K562 (cell line): ENCODE data around the gene MRPL11. TPM values are rescaled to one million over a fixed set of nuclear protein-coding genes. Genes with fewer than 3 reads are reported as not detected.

Source experiments
- DLX4 ChIP-seq: fragments of 250-450 bp; sonication (Bioruptor Pico); IDR thresholded peaks from 2 replicates; pipeline ENCODE4 v1.6.1; 2021; ENCODE audit warnings: mild to moderate bottlenecking
- E2F3 ChIP-seq: fragments of 250-450 bp; sonication (Bioruptor Pico); IDR thresholded peaks from 2 replicates; pipeline ENCODE4 v1.4.0; 2020; ENCODE audit warnings: mild to moderate bottlenecking
- KLF16 ChIP-seq: IDR thresholded peaks from 2 replicates; pipeline ENCODE4 v1.6.1; 2016; ENCODE audit warnings: antibody characterized with exemption
- MBD1 ChIP-seq: fragments of 250-450 bp; sonication (Bioruptor Pico); IDR thresholded peaks from 2 replicates; pipeline ENCODE4 v1.8.0; 2022; ENCODE audit warnings: inconsistent platforms
- SMAD1 ChIP-seq: fragments of 150-350 bp; IDR thresholded peaks from 2 replicates; pipeline ENCODE4 v1.6.1; 2014; ENCODE audit warnings: low read length, low read depth; ENCODE audit not compliant: partially characterized antibody
- SMARCE1 ChIP-seq: fragments of 450-650 bp; IDR thresholded peaks from 2 replicates; pipeline ENCODE4 v1.7.1; 2016; ENCODE audit warnings: mild to moderate bottlenecking
- TAF7 ChIP-seq: fragments of 450-650 bp; IDR thresholded peaks from 2 replicates; pipeline ENCODE4 v1.6.1; 2016; ENCODE audit warnings: missing genetic modification characterization, missing compliant biosample characterization
- YY1 ChIP-seq, 3 experiments: IDR thresholded peaks; 2 replicates each; pipeline ENCODE4 v1.6.1; 2011; ENCODE audit warnings: low read length in 2 of 3, mild to moderate bottlenecking in 2 of 3, moderate library complexity in 2 of 3, borderline replicate concordance in 1 of 3, control low read depth in 1 of 3, low read depth in 1 of 3; ENCODE audit not compliant: insufficient read depth in 3 of 3, insufficient replicate concordance in 2 of 3, control insufficient read depth in 1 of 3, insufficient read length in 1 of 3; ENCODE audit errors: extremely low read depth in 1 of 3
- ZNF140 ChIP-seq: fragments of 250-450 bp; sonication (Bioruptor Pico); IDR thresholded peaks from 2 replicates; pipeline ENCODE4 v1.8.0; 2021; ENCODE audit warnings: moderate library complexity, mild to moderate bottlenecking, inconsistent platforms
- ZNF518B ChIP-seq: fragments of 250-450 bp; sonication (Bioruptor Pico); IDR thresholded peaks from 2 replicates; pipeline ENCODE4 v1.5.0; 2021; ENCODE audit warnings: mild to moderate bottlenecking, moderate library complexity
- polyA plus RNA-seq, 8 experiments: library from polyadenylated mRNA; depleted of rRNA in 4 of 8; stranded (reverse) in 5 of 8; unstranded in 3 of 8; fragments of >200 nt; fragmentation: Nextera tagmentation in 2 of 8; fragmentation: Illumina TruSeq in 1 of 8; extraction: Ambion mirVana in 2 of 8; extraction: Trizol in 1 of 8; gene quantifications; 2 replicates each; pipeline versions ENCODE4 v1.2.1 to v1.2.3, GENCODE V29; 2011 to 2014; ENCODE audit warnings: inconsistent platforms in 1 of 8, missing spikeins in 1 of 8
- total RNA-seq, 7 experiments: library from RNA; depleted of rRNA in 6 of 7; stranded (reverse); fragments of >200 nt in 6 of 7; fragmentation: Illumina TruSeq in 2 of 7; extraction: Trizol in 2 of 7; gene quantifications; 2 replicates each; pipeline versions ENCODE4 v1.2.1 to v1.2.3, GENCODE V29; 2011 to 2021; ENCODE audit warnings: low replicate concordance in 1 of 7
- TF ChIP-seq, protein P1 (sequence below): sonication (generic); formaldehyde crosslinking; IDR thresholded peaks from 2 replicates; pipeline ENCODE4 v1.8.0; 2023; ENCODE audit warnings: mild to moderate bottlenecking, missing genetic modification reagents
- TF ChIP-seq, protein P2 (sequence below): fragments of 450-650 bp; IDR thresholded peaks from 2 replicates; pipeline ENCODE4 v1.6.1; 2018; ENCODE audit warnings: mild to moderate bottlenecking, low read depth; ENCODE audit not compliant: partially characterized antibody
- TF ChIP-seq, protein P3 (sequence below): fragments of 450-650 bp; IDR thresholded peaks from 2 replicates; pipeline ENCODE4 v1.6.1; 2016; ENCODE audit warnings: low read depth, mild to moderate bottlenecking, moderate library complexity

MRPL11 gene
- total and polyA plus RNA-seq, 9 of the 15 experiments (the other 6 are each of a cell fraction or from before 2014, with no cell fraction given) = 33.0 to 173 (median 91.9) TPM

DNA sequence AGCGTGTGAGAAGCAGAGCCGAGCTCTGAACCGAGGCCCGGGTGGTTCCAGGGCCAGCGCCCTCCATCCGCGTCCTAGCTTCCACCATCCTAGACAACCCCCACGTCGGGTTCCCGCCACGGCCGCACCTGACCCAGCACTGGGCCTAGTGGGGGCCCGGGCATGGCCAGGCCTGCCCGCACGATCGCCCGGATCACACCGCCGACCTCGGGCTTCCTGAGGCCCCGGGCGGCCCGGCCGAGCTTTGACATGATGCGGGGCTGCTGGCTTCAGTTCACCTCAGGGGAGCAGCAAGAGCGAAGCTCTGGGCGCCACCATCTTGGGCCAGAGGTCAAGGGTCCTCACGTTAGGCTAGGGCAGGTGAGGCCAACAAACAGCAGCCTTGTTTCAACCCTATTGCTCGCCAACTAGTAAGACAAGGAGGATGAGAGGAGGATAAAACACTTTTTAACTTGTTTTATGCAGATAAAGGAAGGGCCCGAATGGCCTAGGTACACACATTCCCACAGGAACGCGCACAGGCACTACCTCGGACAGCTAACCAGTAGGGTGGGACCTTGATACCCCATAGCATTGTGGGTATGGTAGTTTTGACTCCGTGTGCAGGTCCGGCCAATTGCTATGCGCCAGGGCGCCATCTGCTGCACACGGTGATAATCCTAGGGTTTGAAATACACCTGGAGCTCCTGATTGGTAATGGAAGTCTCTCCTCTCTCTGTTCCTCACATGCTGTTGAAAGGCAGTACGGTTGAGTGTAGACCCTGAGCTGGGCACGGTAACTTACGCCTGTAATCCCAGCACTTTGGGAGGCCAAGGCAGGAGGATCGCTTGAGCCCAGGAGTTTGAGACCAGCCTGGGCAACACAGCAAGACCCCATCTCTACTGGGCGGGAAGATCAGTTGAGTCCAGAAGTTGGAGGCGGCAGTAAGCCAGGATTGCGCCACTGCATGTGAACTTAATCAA, at the start of gene MRPL11 (continued):
- no peak for TF ChIP-seq MBD1
- TF ChIP-seq, protein P1, sequence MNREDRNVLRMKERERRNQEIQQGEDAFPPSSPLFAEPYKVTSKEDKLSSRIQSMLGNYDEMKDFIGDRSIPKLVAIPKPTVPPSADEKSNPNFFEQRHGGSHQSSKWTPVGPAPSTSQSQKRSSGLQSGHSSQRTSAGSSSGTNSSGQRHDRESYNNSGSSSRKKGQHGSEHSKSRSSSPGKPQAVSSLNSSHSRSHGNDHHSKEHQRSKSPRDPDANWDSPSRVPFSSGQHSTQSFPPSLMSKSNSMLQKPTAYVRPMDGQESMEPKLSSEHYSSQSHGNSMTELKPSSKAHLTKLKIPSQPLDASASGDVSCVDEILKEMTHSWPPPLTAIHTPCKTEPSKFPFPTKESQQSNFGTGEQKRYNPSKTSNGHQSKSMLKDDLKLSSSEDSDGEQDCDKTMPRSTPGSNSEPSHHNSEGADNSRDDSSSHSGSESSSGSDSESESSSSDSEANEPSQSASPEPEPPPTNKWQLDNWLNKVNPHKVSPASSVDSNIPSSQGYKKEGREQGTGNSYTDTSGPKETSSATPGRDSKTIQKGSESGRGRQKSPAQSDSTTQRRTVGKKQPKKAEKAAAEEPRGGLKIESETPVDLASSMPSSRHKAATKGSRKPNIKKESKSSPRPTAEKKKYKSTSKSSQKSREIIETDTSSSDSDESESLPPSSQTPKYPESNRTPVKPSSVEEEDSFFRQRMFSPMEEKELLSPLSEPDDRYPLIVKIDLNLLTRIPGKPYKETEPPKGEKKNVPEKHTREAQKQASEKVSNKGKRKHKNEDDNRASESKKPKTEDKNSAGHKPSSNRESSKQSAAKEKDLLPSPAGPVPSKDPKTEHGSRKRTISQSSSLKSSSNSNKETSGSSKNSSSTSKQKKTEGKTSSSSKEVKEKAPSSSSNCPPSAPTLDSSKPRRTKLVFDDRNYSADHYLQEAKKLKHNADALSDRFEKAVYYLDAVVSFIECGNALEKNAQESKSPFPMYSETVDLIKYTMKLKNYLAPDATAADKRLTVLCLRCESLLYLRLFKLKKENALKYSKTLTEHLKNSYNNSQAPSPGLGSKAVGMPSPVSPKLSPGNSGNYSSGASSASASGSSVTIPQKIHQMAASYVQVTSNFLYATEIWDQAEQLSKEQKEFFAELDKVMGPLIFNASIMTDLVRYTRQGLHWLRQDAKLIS = no peak; the same call in 1 of the 2 replicates
- TF ChIP-seq TAF7 (tag) = peak; percentile 72
- no peak for TF ChIP-seq SMAD1
- no peak for TF ChIP-seq ZNF518B (CRISPR knock-in tag)
- TF ChIP-seq DLX4 (CRISPR knock-in tag) = no peak
- no peak for TF ChIP-seq ZNF140 (CRISPR knock-in tag)
- TF ChIP-seq SMARCE1 = no peak
- TF ChIP-seq, protein P2, sequence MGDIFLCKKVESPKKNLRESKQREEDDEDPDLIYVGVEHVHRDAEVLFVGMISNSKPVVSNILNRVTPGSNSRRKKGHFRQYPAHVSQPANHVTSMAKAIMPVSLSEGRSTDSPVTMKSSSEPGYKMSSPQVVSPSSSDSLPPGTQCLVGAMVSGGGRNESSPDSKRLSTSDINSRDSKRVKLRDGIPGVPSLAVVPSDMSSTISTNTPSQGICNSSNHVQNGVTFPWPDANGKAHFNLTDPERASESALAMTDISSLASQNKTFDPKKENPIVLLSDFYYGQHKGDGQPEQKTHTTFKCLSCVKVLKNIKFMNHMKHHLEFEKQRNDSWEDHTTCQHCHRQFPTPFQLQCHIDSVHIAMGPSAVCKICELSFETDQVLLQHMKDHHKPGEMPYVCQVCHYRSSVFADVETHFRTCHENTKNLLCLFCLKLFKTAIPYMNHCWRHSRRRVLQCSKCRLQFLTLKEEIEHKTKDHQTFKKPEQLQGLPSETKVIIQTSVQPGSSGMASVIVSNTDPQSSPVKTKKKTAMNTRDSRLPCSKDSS = no peak
- TF ChIP-seq, protein P3, sequence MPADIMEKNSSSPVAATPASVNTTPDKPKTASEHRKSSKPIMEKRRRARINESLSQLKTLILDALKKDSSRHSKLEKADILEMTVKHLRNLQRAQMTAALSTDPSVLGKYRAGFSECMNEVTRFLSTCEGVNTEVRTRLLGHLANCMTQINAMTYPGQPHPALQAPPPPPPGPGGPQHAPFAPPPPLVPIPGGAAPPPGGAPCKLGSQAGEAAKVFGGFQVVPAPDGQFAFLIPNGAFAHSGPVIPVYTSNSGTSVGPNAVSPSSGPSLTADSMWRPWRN = no peak
- peak; percentile 79 to 98 (median 92) for TF ChIP-seq YY1 (IDR thresholded peaks at IDR 0.05; ENCODE audit: borderline replicate concordance in 1 of 3, control insufficient read depth in 1 of 3, extremely low read depth in 1 of 3, insufficient read depth in 3 of 3, insufficient read length in 1 of 3, insufficient replicate concordance in 2 of 3, low read depth in 1 of 3, low read length in 2 of 3)
- 0 out of 2 replicates have a peak, but pooled peaks have one; percentile 41 for TF ChIP-seq KLF16
- peak; percentile 78 for TF ChIP-seq E2F3
